ENCODE results near the gene EDC3.
"Not testable (repeated sequence)": the region's sequence is repeated elsewhere in the genome, so short reads cannot be mapped to it uniquely, and the experiment has no call there.

EDC3 gene

DNA sequence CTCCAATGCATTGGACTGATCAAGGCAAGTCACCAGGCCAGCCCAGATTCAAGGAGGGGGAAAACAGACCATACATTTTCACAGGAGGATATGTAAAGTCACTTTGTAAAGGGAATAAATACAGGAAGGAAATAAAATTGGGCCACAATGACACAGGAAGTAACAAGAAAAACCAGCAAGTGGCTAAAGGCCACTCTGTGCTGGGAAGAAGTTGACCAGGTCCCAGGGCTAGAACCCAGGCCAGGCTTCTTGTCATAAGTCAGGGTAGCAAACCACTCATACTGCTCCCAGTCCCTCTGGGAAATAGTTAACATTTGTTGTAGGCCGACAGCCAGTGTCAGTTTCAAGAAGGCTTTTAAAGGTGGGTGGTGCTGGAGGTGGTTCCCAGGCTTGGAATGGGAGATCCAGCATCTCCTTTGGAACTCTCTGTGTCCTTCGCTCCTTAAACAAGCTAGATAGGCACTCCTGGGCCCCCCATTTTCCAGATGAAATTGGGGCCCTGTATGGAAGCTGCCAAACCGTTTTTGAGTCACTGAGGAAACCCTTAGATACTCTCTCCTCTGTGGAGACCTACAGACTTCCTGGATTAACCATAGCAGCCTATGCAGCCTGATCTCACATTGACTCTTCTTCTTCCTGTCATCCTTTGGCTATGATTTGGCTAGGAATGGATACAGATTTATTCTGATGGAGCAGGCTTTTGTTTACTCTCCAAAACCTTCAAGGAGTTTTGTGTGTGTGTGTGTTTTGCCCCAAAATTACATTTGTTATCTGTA, 14.7 kb upstream of the EDC3 start:
- in situ Hi-C loops (cut with HindIII; ENCODE audit: low sequenced_read_pairs) = no loop called here

DNA sequence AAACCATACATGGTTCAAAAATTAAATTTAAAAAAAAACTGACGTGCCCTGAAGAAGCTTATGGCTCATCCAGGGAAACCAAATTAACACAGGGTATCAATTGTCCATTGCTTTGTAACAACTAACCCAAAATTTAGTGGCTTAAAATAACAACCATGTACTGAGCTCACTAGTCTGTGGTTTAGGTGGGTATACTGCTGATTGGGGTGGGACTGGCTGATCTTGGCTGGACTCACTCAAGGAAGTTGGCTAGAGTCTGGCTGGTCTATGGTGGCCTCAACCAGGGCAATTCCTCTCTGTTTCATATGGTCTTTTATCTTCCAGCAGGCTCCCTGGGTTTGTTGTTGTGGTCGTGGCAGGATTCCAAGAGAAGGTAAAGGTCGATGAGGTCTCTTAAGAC, 14.1 kb upstream of the EDC3 start:
- in situ Hi-C loops (cut with HindIII; ENCODE audit: low sequenced_read_pairs) = no loop called here

GRCh38 chr15:74709011-74709410, 13.2 kb upstream of the EDC3 start:
- in situ Hi-C loops (cut with HindIII; ENCODE audit: low sequenced_read_pairs) = no loop called here

GRCh38 chr15:74696808-74697207, 984 bp upstream of the EDC3 start:
- in situ Hi-C loops (cut with HindIII; ENCODE audit: low sequenced_read_pairs) = no loop called here

DNA sequence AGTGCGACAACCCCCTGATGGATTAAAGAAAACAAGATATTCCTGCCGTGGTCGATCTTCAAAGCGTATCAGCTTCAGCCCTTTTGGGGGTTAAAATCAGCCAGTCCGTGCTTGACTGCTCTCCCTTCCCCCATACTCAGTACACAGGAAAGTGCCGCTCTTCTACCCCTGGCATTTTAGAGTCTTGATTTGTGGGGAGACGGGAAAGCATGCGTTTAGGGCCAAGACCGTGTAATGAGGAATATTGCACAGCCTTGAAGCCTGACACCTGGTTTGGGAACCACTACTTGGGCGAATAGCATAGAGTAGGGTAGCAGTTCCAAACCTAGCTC, 540 bp upstream of the EDC3 start:
- in situ Hi-C loops (cut with HindIII; ENCODE audit: low sequenced_read_pairs) = no loop called here

DNA sequence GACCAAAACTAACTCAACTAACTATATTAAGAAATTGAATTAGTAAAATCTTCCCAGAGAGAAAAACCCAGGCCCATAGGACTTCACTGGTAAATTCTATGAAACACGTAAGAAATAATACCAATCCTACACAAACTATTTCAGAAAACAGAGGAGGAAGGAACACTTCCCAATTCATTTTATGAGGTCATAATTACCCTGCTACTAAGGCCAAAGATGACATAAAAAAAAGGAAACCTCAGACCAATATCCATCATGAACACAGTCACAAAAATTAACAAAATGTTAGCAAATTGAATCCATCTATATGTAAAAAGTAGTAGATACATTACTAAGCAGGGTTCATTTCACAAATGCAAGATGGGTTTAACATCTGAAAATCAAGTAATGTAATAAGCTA, 3.5 kb downstream of the EDC3 start:
- in situ Hi-C loops (cut with HindIII; ENCODE audit: low sequenced_read_pairs) = no loop called here

DNA sequence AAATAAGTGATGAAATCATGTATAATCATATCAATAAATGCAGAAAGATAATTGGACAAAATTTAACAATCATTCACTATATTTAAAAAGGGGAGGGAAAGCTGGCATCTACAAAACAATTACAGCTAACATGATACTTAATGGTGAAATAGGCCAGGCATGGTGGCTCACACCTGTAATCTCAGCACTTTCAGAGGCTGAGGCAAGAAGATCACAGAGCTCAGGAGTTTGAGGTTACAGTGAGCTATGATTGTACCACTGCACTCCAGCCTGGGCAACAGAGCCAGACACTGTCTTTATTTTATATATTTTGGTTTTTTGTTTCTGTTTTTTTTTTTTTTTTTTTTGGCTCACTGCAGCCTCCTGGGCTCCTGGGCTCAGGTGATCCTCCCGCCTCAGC, 12.1 kb downstream of the EDC3 start:
- in situ Hi-C loops (cut with HindIII; ENCODE audit: low sequenced_read_pairs) = no loop called here

GRCh38 chr15:74682954-74683353, 12.9 kb downstream of the EDC3 start:
- in situ Hi-C loops (cut with HindIII; ENCODE audit: low sequenced_read_pairs) = no loop called here

GRCh38 chr15:74680456-74680855, 15.4 kb downstream of the EDC3 start:
- in situ Hi-C loops (cut with HindIII; ENCODE audit: low sequenced_read_pairs) = no loop called here

DNA sequence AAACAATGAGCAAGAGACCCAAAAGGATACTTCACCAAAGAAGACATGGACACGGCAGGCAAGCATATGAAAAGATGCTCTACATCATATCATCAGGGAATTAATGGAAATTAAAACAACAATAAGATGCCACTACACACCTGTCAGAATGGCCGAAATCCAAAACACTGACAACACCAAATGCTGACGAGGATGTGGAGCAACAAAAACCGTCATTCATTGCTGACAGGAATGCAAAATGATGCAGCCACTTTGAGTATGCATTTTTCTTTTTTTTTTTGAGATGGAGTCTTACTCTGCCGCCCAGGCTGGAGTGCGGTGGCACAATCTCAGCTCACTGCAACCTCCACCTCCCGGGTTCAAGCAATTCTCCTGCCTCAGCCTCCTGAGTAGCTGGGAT, 19.0 kb downstream of the EDC3 start:
- in situ Hi-C loops (cut with HindIII; ENCODE audit: low sequenced_read_pairs) = no loop called here

DNA sequence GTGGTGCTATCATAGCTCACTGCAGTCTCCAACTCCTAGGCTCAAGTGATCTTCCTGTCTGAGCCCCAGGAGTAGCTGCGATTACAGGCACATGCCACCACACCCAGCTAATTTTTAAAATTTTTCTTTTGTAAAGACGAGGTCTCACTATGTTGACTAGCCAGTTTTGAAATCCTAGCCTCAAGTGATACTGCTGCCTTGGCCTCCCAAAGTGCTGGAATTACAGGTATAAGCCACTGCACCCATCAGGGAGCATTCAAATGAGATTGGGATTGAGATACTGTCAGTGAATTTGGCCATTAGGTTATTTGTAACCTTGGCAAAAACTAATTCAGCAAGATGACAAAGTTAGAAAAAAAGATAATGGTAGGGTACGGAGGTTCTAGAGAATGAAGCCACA, 21.7 kb downstream of the EDC3 start:
- in situ Hi-C loops (cut with HindIII; ENCODE audit: low sequenced_read_pairs) = no loop called here

DNA sequence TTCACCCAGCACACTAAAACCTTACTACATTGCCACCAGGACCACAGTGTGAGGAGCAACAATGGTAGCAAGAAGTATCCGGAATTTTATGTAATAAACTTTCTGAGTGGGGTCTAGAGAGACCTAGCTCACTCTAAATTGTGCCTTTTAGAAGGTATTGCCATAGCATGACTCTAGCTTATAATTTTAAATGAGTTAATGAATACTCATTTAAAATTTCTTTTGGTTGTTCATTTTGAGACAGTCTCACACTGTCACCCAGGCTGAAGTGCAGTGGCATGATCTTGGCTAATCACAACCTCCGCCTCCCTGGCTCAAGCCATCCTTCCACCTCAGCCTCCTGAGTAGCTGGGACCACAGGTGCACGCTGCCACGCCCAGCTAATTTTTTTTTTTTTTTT, 26.2 kb downstream of the EDC3 start:
- in situ Hi-C loops (cut with HindIII; ENCODE audit: low sequenced_read_pairs) = no loop called here

DNA sequence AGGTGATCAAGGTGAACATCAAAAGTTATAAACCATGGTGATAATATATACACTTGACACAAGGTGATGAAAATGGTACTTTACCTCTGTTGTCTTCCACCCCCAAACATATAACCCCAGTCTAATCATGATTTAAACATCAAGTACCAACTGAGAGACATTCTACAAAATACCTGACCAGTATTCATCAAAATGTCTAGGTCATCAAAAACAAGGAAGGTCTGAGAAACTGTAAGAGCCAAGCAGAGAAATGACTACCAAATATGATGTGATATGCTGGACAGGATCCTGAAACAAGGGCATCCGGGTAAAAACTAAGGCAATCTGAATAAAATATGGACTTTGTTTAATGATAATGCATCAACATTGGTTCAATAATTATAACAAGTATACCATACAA, 27.8 kb downstream of the EDC3 start:
- in situ Hi-C loops (cut with HindIII; ENCODE audit: low sequenced_read_pairs) = no loop called here

DNA sequence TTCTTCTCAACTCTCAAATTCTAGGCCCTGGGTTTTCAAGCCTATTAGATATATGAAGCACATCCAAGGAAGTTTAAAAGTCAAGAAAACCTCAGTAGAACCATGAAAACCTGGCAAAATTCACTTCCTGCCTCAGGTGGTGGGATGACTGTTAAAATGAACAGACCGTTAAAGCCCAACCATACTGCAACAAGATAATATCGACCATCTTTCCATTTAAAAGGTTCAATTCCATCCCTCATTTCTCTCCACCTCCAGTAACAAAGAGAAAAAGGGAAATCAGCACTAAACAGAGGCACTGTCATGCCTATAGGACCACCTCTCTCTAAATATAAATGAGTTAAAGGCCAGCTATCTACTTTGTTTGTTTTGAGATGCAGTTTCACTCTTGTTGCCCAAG, 31.2 kb downstream of the EDC3 start:
- in situ Hi-C loops (cut with HindIII; ENCODE audit: low sequenced_read_pairs) = no loop called here

- in situ Hi-C loops (cut with HindIII; ENCODE audit: low sequenced_read_pairs) = no loop called here
Measured at GRCh38 chr15:74664028-74664616, 31.7 kb downstream of the EDC3 start.

GRCh38 chr15:74663303-74664027, 32.4 kb downstream of the EDC3 start:
- in situ Hi-C loops (cut with HindIII; ENCODE audit: low sequenced_read_pairs) = no loop called here

- in situ Hi-C loops (cut with HindIII; ENCODE audit: low sequenced_read_pairs) = no loop called here
Measured at GRCh38 chr15:74662064-74662860, 33.6 kb downstream of the EDC3 start.

DNA sequence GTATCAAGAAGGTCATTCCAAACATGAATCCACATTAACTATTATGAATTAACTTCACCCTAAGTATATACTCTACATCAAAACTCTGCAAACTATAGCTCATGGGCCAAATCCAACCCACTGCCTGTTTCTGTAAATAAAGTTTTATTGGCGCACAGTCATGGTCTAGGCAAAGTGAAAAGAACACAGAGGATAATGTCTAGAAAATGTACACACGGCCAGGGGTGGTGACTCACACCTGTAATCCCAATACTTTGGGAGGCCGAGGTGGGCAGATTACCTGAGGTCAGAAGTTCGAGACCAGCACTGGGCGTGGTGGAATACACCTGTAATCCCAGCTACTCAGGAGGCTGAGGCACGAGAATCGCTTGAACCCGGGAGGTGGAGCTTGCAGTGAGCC, 34.5 kb downstream of the EDC3 start:
- in situ Hi-C loops (cut with HindIII; ENCODE audit: low sequenced_read_pairs) = not testable (repeated sequence)

DNA sequence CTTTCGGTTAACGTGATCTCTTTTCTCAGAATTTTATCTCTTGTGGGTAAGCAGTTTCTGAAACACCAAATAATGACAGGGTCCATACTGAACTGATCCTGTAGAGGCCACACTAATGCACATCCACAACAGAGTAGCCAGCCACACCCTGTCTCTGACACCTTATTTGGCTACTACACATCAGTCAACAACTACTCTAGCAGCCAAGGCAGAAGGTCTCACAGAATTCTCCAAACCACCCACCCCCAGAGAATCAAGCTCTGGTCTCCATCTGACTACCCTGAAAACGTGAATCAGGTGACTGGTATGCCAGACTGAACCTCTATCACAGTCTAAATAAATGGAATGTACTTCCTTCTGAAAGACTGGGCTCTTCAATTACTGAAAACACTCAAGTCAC, 38.0 kb downstream of the EDC3 start:
- in situ Hi-C loops (cut with HindIII; ENCODE audit: low sequenced_read_pairs) = no loop called here

DNA sequence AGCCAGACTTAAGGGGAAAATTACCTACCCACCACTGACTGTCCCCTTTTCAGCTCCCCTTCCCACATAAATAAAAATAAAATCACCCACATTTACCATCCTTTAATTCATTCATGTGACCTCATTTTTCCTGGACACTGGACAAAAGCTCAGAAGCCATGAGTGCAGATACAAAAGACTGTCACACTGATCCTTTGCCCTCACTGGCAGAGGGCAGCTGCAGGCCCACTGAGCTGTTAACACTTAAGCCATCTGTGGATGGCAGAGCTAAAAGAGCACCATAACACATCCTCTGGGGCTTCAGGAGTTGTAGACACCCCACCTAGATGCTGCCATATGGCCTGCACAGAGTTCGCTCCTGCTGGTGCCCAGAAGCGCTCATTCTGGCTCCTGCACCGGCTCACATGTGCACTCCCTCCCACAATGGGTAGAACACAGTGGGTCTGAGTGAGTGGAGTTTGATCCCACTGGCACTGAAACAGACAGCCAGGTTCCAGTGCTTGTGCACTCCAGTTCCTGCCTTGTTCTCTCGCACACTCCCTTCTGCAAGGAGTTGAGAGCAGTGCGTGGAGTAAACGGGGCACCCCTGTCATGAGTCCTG, 38.8 kb downstream of the EDC3 start:
- in situ Hi-C loops (cut with HindIII; ENCODE audit: low sequenced_read_pairs) = no loop called here

GRCh38 chr15:74655424-74655823, 40.4 kb downstream of the EDC3 start:
- in situ Hi-C loops (cut with HindIII; ENCODE audit: low sequenced_read_pairs) = no loop called here
